ENCODE measurements around the gene ATG14. TPM values are rescaled to one million over a fixed set of nuclear protein-coding genes. Genes with fewer than 3 reads are reported as not detected.

The ATG14 gene
- polyA plus RNA-seq, 3 donors: 1.8 to 6.8 (median 3.3) TPM

GRCh38 chr14:55451398-55451797 lies 39.8 kb upstream of the ATG14 start:
- Histone ChIP-seq H3K4me3 (replicated peaks in 1 of 3; ENCODE audit: low read depth in 2 of 3, low read length in 3 of 3) (no peak overlapping the region), H3K27ac (ENCODE audit: low read depth in 1 of 2, low read length in 2 of 2) (no peak overlapping the region), H3K4me2 (replicated peaks; ENCODE audit: extremely low read depth, low read length, poor library complexity, severe bottlenecking) (no peak overlapping the region), H3K9me3 (replicated peaks in 1 of 2; ENCODE audit: control insufficient read depth in 1 of 2, insufficient read depth in 1 of 2, low read length in 2 of 2) (no peaks in the 10 kb centered on the region), H3K36me3 (replicated peaks in 1 of 2; ENCODE audit: control insufficient read depth in 1 of 2, insufficient read depth in 2 of 2, low read length in 2 of 2) (no peaks in the 10 kb centered on the region), H4K20me1 (ENCODE audit: insufficient read depth, low read length) (no peaks in the 10 kb centered on the region), H3K79me2 (ENCODE audit: insufficient read depth, low read length) (no peaks in the 10 kb centered on the region), H2AFZ (ENCODE audit: insufficient read depth, low read depth, low read length, poor library complexity, severe bottlenecking) (no peak overlapping the region), H3K27me3 (ENCODE audit: control insufficient read depth in 2 of 2, insufficient read depth in 2 of 2, low read length in 2 of 2) (no peaks in the 10 kb centered on the region), H3K9ac (ENCODE audit: insufficient read depth, low read length, poor library complexity, severe bottlenecking) (no peak overlapping the region), H3K4me1 (ENCODE audit: control insufficient read depth in 1 of 2, insufficient read depth in 2 of 2, low read length in 2 of 2) (peaks cover 21 to 23% of the 10 kb centered on the region in 2 donors)
- H3K27me3 Mint-ChIP-seq (ENCODE audit: low read depth in 3 of 3): peaks cover 0 to 2% (median 0%) of the 10 kb centered on the region in 3 donors
- H3K4me3 Mint-ChIP-seq: no peak overlapping the region
- intact Hi-C loops (cut with micrococcal nuclease): no loop called here
- no peaks in the 10 kb centered on the region for H3K9me3 Mint-ChIP-seq
- WGBS (ENCODE audit: insufficient coverage): 14% methylated on average over 1 of the region's 4 CpGs
- peaks cover 32% of the 10 kb centered on the region for H3K4me1 Mint-ChIP-seq
- no peak for DNase-seq
- no peak overlapping the region for H3K27ac Mint-ChIP-seq
- TF ChIP-seq CTCF (IDR thresholded peaks at IDR 0.05): no peak
- H3K36me3 Mint-ChIP-seq: no peaks in the 10 kb centered on the region

- Histone ChIP-seq H4K20me1 (ENCODE audit: insufficient read depth, low read length) (no peaks in the 10 kb centered on the region), H3K4me3 (replicated peaks in 1 of 3; ENCODE audit: low read depth in 2 of 3, low read length in 3 of 3) (no peak overlapping the region), H3K27ac (ENCODE audit: low read depth in 1 of 2, low read length in 2 of 2) (no peak overlapping the region), H3K36me3 (replicated peaks in 1 of 2; ENCODE audit: control insufficient read depth in 1 of 2, insufficient read depth in 2 of 2, low read length in 2 of 2) (no peaks in the 10 kb centered on the region), H3K4me1 (ENCODE audit: control insufficient read depth in 1 of 2, insufficient read depth in 2 of 2, low read length in 2 of 2) (peaks cover 21 to 23% of the 10 kb centered on the region in 2 donors), H3K9ac (ENCODE audit: insufficient read depth, low read length, poor library complexity, severe bottlenecking) (no peak overlapping the region), H3K4me2 (replicated peaks; ENCODE audit: extremely low read depth, low read length, poor library complexity, severe bottlenecking) (no peak overlapping the region), H3K9me3 (replicated peaks in 1 of 2; ENCODE audit: control insufficient read depth in 1 of 2, insufficient read depth in 1 of 2, low read length in 2 of 2) (no peaks in the 10 kb centered on the region), H2AFZ (ENCODE audit: insufficient read depth, low read depth, low read length, poor library complexity, severe bottlenecking) (no peak overlapping the region), H3K27me3 (ENCODE audit: control insufficient read depth in 2 of 2, insufficient read depth in 2 of 2, low read length in 2 of 2) (no peaks in the 10 kb centered on the region), H3K79me2 (ENCODE audit: insufficient read depth, low read length) (no peaks in the 10 kb centered on the region)
- Mint-ChIP-seq H3K27me3 (ENCODE audit: low read depth in 3 of 3) (peaks cover 0 to 2% (median 0%) of the 10 kb centered on the region in 3 donors), H3K4me1 (peaks cover 32% of the 10 kb centered on the region), H3K9me3 (no peaks in the 10 kb centered on the region), H3K36me3 (no peaks in the 10 kb centered on the region), H3K27ac (no peak overlapping the region), H3K4me3 (no peak overlapping the region)
- no peak for TF ChIP-seq CTCF (IDR thresholded peaks at IDR 0.05)
- intact Hi-C loops (cut with micrococcal nuclease): no loop called here
- DNase-seq: no peak
Observed at GRCh38 chr14:55450987-55451386, 39.4 kb upstream of the ATG14 start.

Measured in CD14-positive monocyte (primary cell).